Measurements from ENCODE around the gene PAK5. TPM values are rescaled to one million over a fixed set of nuclear protein-coding genes. Genes with fewer than 3 reads are reported as not detected.

The PAK5 gene
- total and polyA plus RNA-seq, 2 experiments from 2014 or later, result 0.06 to 0.72 TPM

DNA sequence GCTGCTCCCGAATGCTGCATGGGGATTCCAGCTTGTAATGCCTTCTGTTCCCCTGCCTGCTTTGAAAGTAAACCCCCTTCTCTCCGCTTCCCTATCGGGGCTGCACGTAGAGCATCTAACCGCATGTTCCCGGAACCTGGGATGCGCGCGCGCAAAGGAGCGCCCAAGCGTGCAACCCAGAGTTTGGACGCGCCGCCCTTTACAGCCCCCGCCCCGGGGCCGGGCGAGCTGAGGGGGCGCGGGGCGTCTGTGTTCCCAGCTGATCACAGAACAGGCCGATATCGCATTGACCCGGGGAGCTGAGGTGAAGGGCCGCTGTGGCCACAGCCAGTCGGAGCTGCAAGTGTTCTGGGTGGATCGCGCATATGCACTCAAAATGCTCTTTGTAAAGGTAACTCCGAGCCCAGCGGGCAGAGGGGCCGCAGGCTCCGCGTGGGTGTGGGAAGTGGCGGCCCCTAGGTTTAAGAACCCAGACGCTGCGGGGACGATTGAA, 323.1 kb downstream of the PAK5 start:
- TF ChIP-seq, protein P1, sequence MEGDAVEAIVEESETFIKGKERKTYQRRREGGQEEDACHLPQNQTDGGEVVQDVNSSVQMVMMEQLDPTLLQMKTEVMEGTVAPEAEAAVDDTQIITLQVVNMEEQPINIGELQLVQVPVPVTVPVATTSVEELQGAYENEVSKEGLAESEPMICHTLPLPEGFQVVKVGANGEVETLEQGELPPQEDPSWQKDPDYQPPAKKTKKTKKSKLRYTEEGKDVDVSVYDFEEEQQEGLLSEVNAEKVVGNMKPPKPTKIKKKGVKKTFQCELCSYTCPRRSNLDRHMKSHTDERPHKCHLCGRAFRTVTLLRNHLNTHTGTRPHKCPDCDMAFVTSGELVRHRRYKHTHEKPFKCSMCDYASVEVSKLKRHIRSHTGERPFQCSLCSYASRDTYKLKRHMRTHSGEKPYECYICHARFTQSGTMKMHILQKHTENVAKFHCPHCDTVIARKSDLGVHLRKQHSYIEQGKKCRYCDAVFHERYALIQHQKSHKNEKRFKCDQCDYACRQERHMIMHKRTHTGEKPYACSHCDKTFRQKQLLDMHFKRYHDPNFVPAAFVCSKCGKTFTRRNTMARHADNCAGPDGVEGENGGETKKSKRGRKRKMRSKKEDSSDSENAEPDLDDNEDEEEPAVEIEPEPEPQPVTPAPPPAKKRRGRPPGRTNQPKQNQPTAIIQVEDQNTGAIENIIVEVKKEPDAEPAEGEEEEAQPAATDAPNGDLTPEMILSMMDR (IDR thresholded peaks at IDR 0.05; ENCODE audit: low read depth, low read length), result no peak
- DNase-seq (ENCODE audit: low read depth in 1 of 2, low spot score in 1 of 2), result peak in 1 of 2 donors; percentile 23
- H3K27ac ChIP-seq, result no peak overlapping the region
- peaks cover 100% of the 10 kb centered on the region for H3K27me3 ChIP-seq
- no peaks in the 10 kb centered on the region for H3K9me3 ChIP-seq (ENCODE audit: low read depth)
- H3K36me3 ChIP-seq, result no peaks in the 10 kb centered on the region
- H3K4me3 ChIP-seq, result peak overlapping the region; percentile 27
- peaks cover 13% of the 10 kb centered on the region for H3K4me1 ChIP-seq (ENCODE audit: low read depth)

DNA sequence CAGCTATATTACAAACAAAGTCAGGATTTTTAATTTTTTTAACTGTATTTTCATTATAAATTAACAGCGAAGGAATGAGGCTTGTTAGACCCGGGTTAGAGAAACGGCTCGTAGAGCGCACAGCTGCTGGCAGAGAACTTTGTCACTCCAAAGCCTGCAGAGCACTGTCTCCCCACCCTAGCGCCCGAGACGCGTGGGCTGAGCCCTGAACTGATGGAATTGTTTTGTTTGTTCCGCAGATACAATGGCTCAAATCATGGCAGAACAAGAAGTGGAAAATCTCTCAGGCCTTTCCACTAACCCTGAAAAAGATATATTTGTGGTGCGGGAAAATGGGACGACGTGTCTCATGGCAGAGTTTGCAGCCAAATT, 323.7 kb downstream of the PAK5 start:
- DNase-seq (ENCODE audit: low read depth in 1 of 2, low spot score in 1 of 2), result no peak
- H3K9me3 ChIP-seq (ENCODE audit: low read depth), result no peaks in the 10 kb centered on the region
- TF ChIP-seq, protein P1 (IDR thresholded peaks at IDR 0.05; ENCODE audit: low read depth, low read length), result no peak
- no peak overlapping the region for H3K27ac ChIP-seq
- peaks cover 13% of the 10 kb centered on the region for H3K4me1 ChIP-seq (ENCODE audit: low read depth)
- no peaks in the 10 kb centered on the region for H3K36me3 ChIP-seq
- H3K4me3 ChIP-seq, result peak overlapping the region; percentile 27
- H3K27me3 ChIP-seq, result peaks cover 100% of the 10 kb centered on the region

DNA sequence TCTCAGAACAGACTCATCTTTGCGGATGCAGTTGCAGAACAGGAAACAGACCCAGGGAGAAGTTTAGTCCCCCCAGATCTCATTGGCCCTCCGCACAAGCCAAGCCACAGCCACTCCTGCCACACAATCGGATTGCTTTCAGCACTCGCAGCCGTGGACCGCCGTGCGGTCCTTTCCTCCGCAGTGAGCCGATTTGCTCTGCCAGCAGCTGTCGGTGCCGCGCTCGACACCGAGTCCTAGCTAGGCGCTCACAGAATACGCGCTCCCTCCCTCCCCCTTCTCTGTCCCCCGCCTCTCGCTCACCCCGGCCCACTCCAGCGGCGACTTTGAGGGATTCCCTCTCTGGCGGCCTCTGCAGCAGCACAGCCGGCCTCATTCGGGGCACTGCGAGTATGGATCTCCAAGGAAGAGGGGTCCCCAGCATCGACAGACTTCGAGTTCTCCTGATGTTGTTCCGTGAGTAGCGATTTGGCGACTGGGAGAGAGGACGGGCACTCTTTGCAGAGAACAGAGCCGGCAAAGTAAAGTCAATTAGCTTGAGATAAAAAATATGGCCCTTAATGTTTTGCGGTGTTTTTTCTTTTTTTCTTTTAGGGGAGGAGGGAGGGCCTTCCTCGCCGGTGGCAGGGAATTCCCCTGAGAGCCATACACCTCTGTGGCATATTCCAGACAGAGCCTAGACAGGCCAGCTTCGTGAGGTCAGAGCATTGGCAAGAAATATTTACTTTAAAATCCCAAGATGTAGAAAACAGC, 324.2 kb downstream of the PAK5 start, which contains the start of gene LAMP5:
LAMP5 (plus strand) TSS at position 130 of the 753 bp plus-strand sequence; CDS start at position 393, 263 bp downstream.
- peak within 1 kb of the TSS; percentile 27 for H3K4me3 ChIP-seq

DNA sequence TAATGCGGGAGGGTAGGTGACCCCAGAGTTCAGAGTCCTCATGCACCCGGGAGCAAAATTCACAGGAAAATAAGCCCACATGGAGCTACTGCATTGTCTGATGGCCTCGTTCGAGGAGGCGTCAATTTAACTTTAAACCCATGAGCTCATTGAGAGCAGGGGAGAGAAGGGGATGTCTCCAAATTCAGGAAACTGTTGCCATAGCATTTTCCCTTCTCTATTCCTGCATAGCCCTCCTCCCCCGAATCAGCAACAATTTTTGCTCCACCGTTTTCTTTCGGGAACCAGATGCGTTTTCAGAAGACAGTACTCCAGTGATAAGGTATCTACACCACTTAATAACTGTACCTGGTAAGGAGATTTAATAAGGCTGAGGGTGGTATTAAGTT, 324.8 kb downstream of the PAK5 start:
- DNase-seq (ENCODE audit: low read depth in 1 of 2, low spot score in 1 of 2), result no peak
- no peak overlapping the region for H3K4me3 ChIP-seq
- TF ChIP-seq, protein P1 (IDR thresholded peaks at IDR 0.05; ENCODE audit: low read depth, low read length), result no peak
- no peaks in the 10 kb centered on the region for H3K9me3 ChIP-seq (ENCODE audit: low read depth)
- H3K27ac ChIP-seq, result no peak overlapping the region
- peaks cover 13% of the 10 kb centered on the region for H3K4me1 ChIP-seq (ENCODE audit: low read depth)
- H3K36me3 ChIP-seq, result no peaks in the 10 kb centered on the region
- peaks cover 100% of the 10 kb centered on the region for H3K27me3 ChIP-seq

More for the DNA sequence above, 324.2 kb downstream of the PAK5 start, which contains the start of gene LAMP5:
- peak; percentile 9 to 89 for DNase-seq (ENCODE audit: low read depth in 1 of 2, low spot score in 1 of 2)
- Histone ChIP-seq H3K27me3 (peaks cover 100% of the 10 kb centered on the region), H3K36me3 (no peaks in the 10 kb centered on the region), H3K9me3 (ENCODE audit: low read depth) (no peaks in the 10 kb centered on the region), H3K27ac (no peak within 1 kb of the TSS), H3K4me1 (ENCODE audit: low read depth) (peaks cover 13% of the 10 kb centered on the region)
- TF ChIP-seq, protein P1 (IDR thresholded peaks at IDR 0.05; ENCODE audit: low read depth, low read length), result no peak

DNA sequence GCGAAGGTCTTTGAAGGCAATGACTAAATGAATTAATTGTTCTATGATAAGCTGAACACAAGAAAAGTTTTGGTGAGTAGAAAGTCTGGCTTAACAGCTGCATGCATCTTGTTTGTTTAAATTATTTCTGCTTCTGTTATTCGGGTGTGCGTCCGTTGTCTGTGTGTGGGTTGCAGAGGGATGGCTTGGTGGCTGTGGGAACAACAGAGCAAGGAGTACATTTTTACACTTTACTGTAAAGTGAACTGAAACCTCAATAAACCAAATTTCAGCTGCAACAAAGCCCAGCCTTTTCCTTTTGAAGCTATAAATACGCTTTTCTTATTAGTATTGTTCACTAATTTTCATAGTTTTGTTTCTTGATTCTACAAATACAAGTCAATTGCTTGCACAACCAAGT, 328.0 kb downstream of the PAK5 start:
- H3K27ac ChIP-seq, result no peak overlapping the region
- H3K4me1 ChIP-seq (ENCODE audit: low read depth), result peaks cover 10% of the 10 kb centered on the region
- no peak overlapping the region for H3K4me3 ChIP-seq
- H3K27me3 ChIP-seq, result peaks cover 100% of the 10 kb centered on the region
- no peaks in the 10 kb centered on the region for H3K9me3 ChIP-seq (ENCODE audit: low read depth)
- H3K36me3 ChIP-seq, result no peaks in the 10 kb centered on the region
- TF ChIP-seq, protein P1 (IDR thresholded peaks at IDR 0.05; ENCODE audit: low read depth, low read length), result no peak
- no peak for DNase-seq (ENCODE audit: low read depth in 1 of 2, low spot score in 1 of 2)
